T1000 (cell line): ENCODE measurements around the gene KDM4C.
"Not testable (repeated sequence)": the region's sequence is repeated elsewhere in the genome, so short reads cannot be mapped to it uniquely, and the experiment has no call there.

ENCODE experiments used
- DNase-seq: peaks from one replicate; lab custom pipeline; 2025; ENCODE audit warnings: mixed read lengths; lab: John Stamatoyannopoulos, UW

The KDM4C gene

DNA sequence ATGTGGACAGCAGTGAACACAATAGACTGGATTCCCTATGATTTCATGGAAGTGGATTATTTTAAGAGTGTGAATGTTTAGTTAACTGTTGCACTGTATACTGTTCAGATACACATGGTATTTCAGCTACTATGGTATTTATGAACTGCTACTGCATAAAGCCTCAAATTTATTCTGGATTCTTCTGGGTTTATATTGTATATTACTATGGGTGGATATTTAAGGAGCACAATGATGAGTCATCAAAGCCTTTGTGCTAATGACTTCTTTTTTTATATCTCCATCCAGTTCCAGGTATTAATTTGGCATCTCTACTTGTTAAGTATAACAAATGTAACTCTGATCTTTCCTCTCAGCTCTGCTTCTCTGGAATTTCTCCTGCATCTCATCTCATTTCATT lies 6.8 kb downstream of the KDM4C start:
- DNase-seq = no peak

GRCh38 chr9:6764950-6765349 lies 7.2 kb downstream of the KDM4C start:
- no peak for DNase-seq

GRCh38 chr9:6765396-6765795 lies 7.6 kb downstream of the KDM4C start:
- DNase-seq = no peak

GRCh38 chr9:6766606-6767005 lies 8.8 kb downstream of the KDM4C start:
- no peak for DNase-seq

- DNase-seq = not testable (repeated sequence)
Observed at GRCh38 chr9:6768587-6768986, 10.8 kb downstream of the KDM4C start.

GRCh38 chr9:6771722-6772121 lies 13.9 kb downstream of the KDM4C start:
- DNase-seq = no peak

GRCh38 chr9:6777213-6777902 lies 19.6 kb downstream of the KDM4C start:
- no peak for DNase-seq

GRCh38 chr9:6779417-6780241 lies 21.9 kb downstream of the KDM4C start:
- DNase-seq = no peak

DNA sequence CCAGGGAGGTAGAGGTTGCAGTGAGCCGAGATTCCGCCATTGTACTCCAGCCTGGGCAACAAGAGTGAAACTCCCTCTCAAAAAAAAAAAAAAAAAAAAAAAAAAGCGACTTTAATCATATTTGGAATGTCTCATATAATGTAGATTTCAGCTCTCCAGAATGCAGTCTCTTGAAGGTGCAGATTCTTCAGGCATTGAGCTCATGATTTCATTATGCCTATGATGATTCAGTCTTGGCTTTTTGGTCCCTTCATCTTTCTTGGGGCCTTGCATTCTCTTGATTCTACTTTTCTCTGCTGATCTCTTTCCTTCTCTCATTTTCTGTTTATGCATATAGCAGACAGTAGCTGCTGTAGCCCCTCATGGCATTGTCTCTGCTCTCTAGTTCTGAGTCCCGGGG lies 22.9 kb downstream of the KDM4C start:
- DNase-seq = no peak

- DNase-seq = no peak
Observed at GRCh38 chr9:6781476-6781875, 23.7 kb downstream of the KDM4C start.

DNA sequence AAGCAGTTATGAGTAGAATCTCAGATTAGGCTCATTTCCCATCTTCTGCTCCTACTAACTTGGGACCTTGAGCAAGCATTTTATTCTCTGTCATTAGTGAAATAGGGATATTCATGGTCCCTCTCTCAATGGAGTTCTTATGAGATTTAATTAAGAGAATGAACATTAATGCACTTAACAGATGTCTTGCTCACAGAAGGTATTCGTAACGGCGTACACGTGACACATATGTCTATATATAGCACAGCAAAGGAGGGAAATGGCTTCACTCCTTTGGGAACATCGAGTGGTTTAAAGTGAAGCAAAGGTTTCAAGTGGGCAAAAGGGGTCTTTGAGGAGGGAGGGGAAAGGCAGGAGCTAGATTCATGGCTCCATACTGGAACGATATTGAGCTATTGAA lies 24.6 kb downstream of the KDM4C start:
- no peak for DNase-seq

DNA sequence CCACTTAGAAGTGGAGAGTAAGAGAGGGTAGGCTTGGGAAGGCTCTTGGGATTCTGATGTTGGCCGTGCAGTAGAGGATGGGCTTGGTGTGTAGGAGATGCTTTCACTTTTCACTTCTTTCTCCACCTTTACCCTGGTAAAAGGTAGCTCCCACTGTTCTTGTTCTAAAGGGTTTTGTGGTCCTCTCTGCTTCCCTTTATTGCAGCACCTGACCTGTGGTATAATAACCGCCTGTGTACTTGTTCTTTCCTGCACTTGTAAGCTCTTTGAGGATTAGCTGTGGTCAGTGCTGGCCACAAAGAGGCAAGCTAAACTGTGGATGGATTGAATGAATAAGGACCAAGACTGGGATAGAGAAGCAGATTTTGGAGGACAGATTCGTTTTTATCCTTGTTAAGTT lies 25.2 kb downstream of the KDM4C start:
- DNase-seq = no peak

- no peak for DNase-seq
Observed at GRCh38 chr9:6783753-6784152, 26.0 kb downstream of the KDM4C start.

DNA sequence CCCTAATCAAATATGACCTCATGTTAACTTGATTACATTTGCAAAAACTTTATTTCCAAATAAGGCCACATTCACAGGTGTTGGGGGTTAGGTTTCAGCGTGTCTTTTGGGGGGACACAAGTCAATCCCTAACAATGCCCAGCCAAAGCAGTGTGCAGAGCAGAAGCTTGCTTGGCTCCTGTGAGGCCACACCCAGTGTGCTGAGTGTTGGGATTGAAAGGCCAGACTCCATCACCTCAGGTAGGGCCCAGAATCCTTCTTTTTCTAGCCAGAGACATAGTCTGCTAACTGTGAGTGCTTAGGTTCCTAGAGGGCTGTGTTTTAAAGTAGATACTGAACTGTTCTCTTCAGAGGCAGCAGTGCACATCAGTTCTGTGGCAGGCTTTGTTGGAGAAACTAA lies 27.9 kb downstream of the KDM4C start:
- DNase-seq = no peak

- no peak for DNase-seq
Observed at GRCh38 chr9:6787793-6788161, 30.0 kb downstream of the KDM4C start.

- DNase-seq = peak; percentile 2
Observed at GRCh38 chr9:6788162-6789016, 30.6 kb downstream of the KDM4C start.

- not testable (repeated sequence) for DNase-seq
Observed at GRCh38 chr9:6789017-6789338, 31.2 kb downstream of the KDM4C start.

DNA sequence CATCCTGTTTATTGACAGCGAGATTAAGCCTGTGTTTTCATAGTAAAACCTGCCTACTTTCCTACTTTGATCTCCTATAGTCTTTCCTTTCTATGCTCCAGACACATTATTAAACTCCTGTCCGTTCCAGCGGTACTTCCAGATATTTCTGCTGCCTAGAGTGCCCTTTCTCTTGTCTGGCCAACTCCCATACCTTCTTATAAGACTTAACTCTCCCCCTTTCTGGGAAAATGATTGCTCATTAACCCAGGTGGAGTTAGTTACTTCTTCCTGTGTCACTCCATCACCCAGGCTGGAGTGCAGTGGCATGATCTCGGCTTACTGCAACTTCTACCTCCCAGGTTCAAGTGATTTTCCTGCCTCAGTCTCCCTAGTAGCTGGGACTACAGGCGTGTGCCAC lies 33.1 kb downstream of the KDM4C start:
- DNase-seq = no peak

DNA sequence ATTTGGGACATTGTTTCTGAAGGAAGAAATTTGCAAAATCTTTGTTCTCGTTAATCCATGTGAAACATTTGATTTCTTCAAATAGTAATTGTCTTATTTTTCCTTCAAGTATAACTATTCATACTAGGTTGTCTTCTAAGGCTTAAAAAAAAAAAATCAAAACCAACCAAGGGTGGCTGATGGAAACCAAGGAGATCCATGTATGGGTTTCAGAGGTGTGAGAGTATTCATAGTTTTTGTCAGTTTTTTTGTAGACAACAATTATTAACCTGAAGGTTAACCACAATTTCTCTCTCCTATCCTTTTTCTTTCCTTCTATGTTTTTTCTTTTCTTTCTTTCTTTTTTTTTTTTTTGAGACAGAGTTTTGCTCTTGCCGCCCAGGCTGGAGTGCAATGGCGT lies 35.4 kb downstream of the KDM4C start:
- no peak for DNase-seq

GRCh38 chr9:6794936-6795335 lies 37.2 kb downstream of the KDM4C start:
- no peak for DNase-seq

- no peak for DNase-seq
Observed at GRCh38 chr9:6802926-6803325, 45.2 kb downstream of the KDM4C start.

GRCh38 chr9:6805532-6805931 lies 47.8 kb downstream of the KDM4C start:
- no peak for DNase-seq

DNA sequence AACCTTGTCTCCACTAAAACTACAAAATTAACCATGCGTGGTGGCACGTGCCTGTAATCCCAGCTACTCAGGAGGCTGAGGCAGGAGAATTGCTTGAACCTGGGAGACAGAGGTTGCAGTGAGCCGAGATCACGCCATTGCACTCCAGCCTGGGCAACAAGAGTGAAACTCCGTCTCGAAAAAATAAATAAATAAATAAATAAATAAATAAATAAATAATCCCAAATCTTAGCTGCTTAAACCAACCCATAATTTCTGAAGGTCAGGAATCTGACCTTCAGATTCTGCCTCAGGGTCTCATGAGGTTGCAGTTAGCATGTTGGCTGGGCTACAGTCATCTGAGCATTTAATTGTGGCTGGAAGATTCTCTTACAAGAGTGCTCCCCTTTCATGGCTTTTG lies 48.5 kb downstream of the KDM4C start:
- DNase-seq = not testable (repeated sequence)
